ENCODE results near the gene ETNK2. TPM values are rescaled to one million over a fixed set of nuclear protein-coding genes. Genes with fewer than 3 reads are reported as not detected.

The ETNK2 gene
- total RNA-seq, 6 experiments from 2014 or later, result 30.9 to 231 (median 98.9) TPM

DNA sequence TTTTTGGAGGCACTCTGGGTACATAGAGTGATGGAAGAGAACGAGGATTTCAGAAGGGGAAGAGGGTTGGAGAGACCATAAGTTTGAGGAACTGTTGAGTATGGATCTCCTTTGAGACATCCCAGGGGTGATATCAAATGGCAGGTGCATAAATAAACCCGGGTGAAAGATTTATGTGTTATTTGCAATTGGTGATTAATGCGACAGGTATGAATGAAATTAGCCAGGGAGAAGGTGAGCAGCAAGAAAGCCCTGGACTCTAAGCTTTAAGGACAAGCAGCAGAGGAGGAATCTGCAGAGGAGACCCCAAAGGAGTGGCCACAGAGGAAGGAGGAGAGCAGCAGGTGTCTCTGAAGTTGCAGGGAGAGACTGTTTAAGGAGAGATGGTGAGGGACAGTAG is 23.1 kb upstream of the ETNK2 start:
- Histone ChIP-seq H3K4me1 (peaks cover 0 to 20% (median 0%) of the 10 kb centered on the region in 4 donors), H3K27ac (no peak overlapping the region), H3K27me3 (no peaks in the 10 kb centered on the region), H3K9me3 (no peaks in the 10 kb centered on the region), H3K4me3 (no peak overlapping the region), H3K36me3 (no peaks in the 10 kb centered on the region)
- DNase-seq, result no peak
- TF ChIP-seq POLR2A (IDR thresholded peaks at IDR 0.05), result no peak
- TF ChIP-seq, protein P1, sequence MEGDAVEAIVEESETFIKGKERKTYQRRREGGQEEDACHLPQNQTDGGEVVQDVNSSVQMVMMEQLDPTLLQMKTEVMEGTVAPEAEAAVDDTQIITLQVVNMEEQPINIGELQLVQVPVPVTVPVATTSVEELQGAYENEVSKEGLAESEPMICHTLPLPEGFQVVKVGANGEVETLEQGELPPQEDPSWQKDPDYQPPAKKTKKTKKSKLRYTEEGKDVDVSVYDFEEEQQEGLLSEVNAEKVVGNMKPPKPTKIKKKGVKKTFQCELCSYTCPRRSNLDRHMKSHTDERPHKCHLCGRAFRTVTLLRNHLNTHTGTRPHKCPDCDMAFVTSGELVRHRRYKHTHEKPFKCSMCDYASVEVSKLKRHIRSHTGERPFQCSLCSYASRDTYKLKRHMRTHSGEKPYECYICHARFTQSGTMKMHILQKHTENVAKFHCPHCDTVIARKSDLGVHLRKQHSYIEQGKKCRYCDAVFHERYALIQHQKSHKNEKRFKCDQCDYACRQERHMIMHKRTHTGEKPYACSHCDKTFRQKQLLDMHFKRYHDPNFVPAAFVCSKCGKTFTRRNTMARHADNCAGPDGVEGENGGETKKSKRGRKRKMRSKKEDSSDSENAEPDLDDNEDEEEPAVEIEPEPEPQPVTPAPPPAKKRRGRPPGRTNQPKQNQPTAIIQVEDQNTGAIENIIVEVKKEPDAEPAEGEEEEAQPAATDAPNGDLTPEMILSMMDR (IDR thresholded peaks at IDR 0.05), result no peak
- WGBS (ENCODE audit: insufficient coverage, low coverage, low lambda C conversion rate, missing lambda C conversion rate), result 61% methylated on average over 3 of the region's 3 CpGs
- ATAC-seq, result no peak
- intact Hi-C loops (cut with DNase I), result no loop called here

DNA sequence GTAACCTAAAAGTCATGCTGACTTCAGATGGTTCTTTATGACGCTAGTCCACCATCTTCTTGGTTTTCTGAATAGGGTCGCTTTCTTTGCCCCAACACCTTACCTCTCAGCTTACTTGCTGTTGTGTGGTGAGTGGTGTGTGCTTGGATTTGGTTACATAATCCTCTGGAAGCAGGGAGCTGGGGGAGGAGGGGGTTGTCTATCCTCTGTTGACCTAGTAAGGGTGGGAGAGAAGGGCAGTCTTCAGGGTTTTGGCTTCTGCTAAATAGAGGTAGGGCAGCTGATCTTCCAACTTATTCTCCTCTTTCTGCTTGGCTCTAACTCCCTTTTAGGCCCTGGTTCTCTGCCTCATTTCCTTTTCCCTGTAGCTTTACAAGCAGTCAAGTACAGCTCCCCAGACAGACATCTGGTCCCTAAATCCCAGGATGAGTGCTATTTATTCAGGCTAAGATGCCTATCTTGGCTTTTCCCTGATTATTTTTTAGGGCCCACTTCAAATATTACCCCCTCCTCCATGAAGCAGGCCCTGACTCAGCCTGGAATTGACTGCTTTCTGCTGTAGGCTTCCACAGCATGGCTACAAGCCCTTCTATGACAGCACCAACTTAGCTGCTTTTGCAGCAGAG is 20.7 kb upstream of the ETNK2 start:
- no peak for DNase-seq
- Histone ChIP-seq H3K9me3 (no peaks in the 10 kb centered on the region), H3K36me3 (no peaks in the 10 kb centered on the region), H3K4me3 (no peak overlapping the region), H3K27ac (no peak overlapping the region), H3K4me1 (peaks cover 0 to 20% (median 0%) of the 10 kb centered on the region in 4 donors), H3K27me3 (no peaks in the 10 kb centered on the region)
- TF ChIP-seq, protein P1 (IDR thresholded peaks at IDR 0.05), result no peak
- TF ChIP-seq POLR2A (IDR thresholded peaks at IDR 0.05), result no peak
- no peak for ATAC-seq
- intact Hi-C loops (cut with DNase I), result no loop called here
- 95% methylated on average over 2 of the region's 2 CpGs for WGBS (ENCODE audit: insufficient coverage, low coverage, low lambda C conversion rate, missing lambda C conversion rate)

DNA sequence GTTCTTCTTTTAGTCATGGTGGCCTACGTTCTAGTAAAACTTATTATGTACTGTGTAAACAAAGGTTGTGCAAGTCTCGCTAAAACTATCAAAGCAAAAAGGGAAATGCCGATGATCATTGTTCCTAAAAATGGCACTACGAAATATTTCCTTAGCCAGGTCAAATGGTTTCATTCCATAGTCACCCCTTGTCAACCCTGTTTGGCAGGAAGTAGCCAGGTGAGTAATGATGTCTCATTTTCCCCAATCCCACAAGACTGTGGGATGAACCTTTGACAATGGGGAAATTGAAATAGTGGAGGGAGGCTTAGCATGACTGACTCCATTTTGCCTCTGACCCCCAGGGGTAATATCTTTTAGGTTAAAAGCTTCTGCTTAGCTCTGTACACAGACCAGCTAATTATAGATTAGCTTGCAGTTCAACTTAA is 19.9 kb upstream of the ETNK2 start:
- Histone ChIP-seq H3K9me3 (no peaks in the 10 kb centered on the region), H3K27me3 (no peaks in the 10 kb centered on the region), H3K36me3 (no peaks in the 10 kb centered on the region), H3K4me3 (no peak overlapping the region), H3K27ac (no peak overlapping the region), H3K4me1 (peaks cover 0 to 20% (median 0%) of the 10 kb centered on the region in 4 donors)
- WGBS (ENCODE audit: insufficient coverage, low coverage, low lambda C conversion rate, missing lambda C conversion rate), result 18% methylated on average over 4 of the region's 4 CpGs
- intact Hi-C loops (cut with DNase I), result no loop called here
- ATAC-seq (peak in 3 of 4 donors; percentile 52 to 87 (median 68)), DNase-seq (no peak)
- TF ChIP-seq, protein P1 (IDR thresholded peaks at IDR 0.05), result no peak
- no peak for TF ChIP-seq POLR2A (IDR thresholded peaks at IDR 0.05)

DNA sequence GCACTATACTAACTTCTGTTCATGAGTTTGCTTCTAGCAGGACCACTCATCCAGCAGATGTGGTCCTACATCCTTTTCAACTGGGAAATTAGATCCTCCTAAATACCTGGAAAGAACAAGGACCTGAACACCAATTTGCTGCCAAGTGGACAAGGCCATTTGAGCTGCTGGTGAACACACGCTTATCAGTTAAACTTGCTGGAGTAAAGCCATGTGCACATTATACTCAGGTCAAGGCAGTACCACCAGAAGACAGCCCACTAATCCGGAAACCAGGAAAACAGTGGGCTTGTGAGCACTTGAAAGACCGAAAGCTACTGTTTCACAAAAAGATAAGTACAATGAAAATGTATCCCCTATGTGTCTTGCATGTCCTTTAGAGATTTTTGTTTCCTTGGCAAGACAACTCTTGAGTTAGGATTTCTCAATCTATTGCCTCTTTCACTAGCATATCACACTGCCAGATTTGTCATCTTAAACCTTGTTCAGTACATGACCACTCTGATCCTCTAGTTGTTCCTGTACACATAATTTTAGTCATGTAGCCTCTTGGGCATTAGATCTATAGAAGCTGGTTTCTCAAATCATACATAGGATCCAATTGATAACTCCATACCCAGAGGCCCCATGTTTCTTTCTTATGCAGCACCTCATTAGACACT is 18.8 kb upstream of the ETNK2 start:
- no peak for TF ChIP-seq POLR2A (IDR thresholded peaks at IDR 0.05)
- TF ChIP-seq, protein P1 (IDR thresholded peaks at IDR 0.05), result no peak
- H3K36me3 ChIP-seq, result no peaks in the 10 kb centered on the region
- H3K9me3 ChIP-seq, result no peaks in the 10 kb centered on the region
- intact Hi-C loops (cut with DNase I), result no loop called here
- DNase-seq (peak in 1 of 3 donors; percentile 59), ATAC-seq (peak; percentile 64 to 84 (median 76))
- H3K27ac ChIP-seq, result peak overlapping the region in 1 of 3 donors; percentile 42
- H3K4me3 ChIP-seq, result no peak overlapping the region
- 56% methylated on average over 3 of the region's 3 CpGs for WGBS (ENCODE audit: insufficient coverage, low coverage, low lambda C conversion rate, missing lambda C conversion rate)
- H3K27me3 ChIP-seq, result no peaks in the 10 kb centered on the region
- H3K4me1 ChIP-seq, result peaks cover 0 to 20% (median 0%) of the 10 kb centered on the region in 4 donors

Data from right lobe of liver (tissue), 6 donors.